Suprapubic skin (tissue), 4 donors: Measurements from ENCODE around the gene C17orf107. TPM values are rescaled to one million over a fixed set of nuclear protein-coding genes. Genes with fewer than 3 reads are reported as not detected.

Source experiments
- DNase-seq, 2 donors: peaks; one replicate each; pipeline ENCODE4 v3.0.0-alpha.2; 2019; ENCODE audit warnings: low spot score in 2 of 2
- H3K27ac ChIP-seq: fragments of 200-600 bp; sonication (generic); one replicate; pipeline ENCODE4 v1.5.1; 2019
- H3K27me3 ChIP-seq: fragments of 200-600 bp; sonication (generic); one replicate; pipeline ENCODE4 v1.5.1; 2019
- H3K36me3 ChIP-seq: fragments of 200-600 bp; sonication (generic); one replicate; pipeline ENCODE4 v1.5.1; 2019
- H3K4me1 ChIP-seq: fragments of 200-600 bp; sonication (generic); one replicate; pipeline ENCODE4 v1.5.1; 2019
- H3K4me3 ChIP-seq: fragments of 200-600 bp; sonication (generic); one replicate; pipeline ENCODE4 v1.5.1; 2019; ENCODE audit warnings: mild to moderate bottlenecking
- H3K9me3 ChIP-seq: fragments of 200-600 bp; sonication (generic); one replicate; pipeline ENCODE4 v1.5.1; 2019
- EP300 ChIP-seq: sonication (generic); formaldehyde crosslinking; IDR thresholded peaks from one replicate; pipeline ENCODE4 v1.6.1; 2017; ENCODE audit warnings: antibody characterized with exemption
- POLR2A ChIP-seq, 2 donors: fragments of 450-650 bp; IDR thresholded peaks; one replicate each; pipeline ENCODE4 v1.6.1; 2017; ENCODE audit warnings: antibody characterized with exemption in 2 of 2, mild to moderate bottlenecking in 2 of 2, moderate library complexity in 2 of 2
- POLR2AphosphoS5 ChIP-seq, 3 donors: sonication (generic); formaldehyde crosslinking; IDR thresholded peaks; one replicate each; pipeline ENCODE4 v1.6.1; 2017; ENCODE audit warnings: antibody characterized with exemption in 3 of 3
- WGBS: methylation state at CpG from one replicate; pipeline ENCODE4 v1.1.5; 2018; 5-methylcytosine and 5-hydroxymethylcytosine counted together
- total RNA-seq, 4 donors: library from RNA; depleted of rRNA; stranded (reverse); fragments of >200 nt; gene quantifications; one replicate each; pipeline ENCODE4 v1.1.0, GENCODE V29; 2016
- TF ChIP-seq, protein P1 (sequence below), 2 donors: fragments of 200-600 bp in 1 of 2; fragments of 450-650 bp in 1 of 2; sonication (generic) in 1 of 2; IDR thresholded peaks; one replicate each; pipeline ENCODE4 v1.5.1; 2016 to 2019; ENCODE audit warnings: antibody characterized with exemption in 2 of 2, mild to moderate bottlenecking in 1 of 2, moderate library complexity in 1 of 2

Gene C17orf107
- total RNA-seq, 4 donors from 2014 or later: 3.7 to 9.8 (median 7.5) TPM

DNA sequence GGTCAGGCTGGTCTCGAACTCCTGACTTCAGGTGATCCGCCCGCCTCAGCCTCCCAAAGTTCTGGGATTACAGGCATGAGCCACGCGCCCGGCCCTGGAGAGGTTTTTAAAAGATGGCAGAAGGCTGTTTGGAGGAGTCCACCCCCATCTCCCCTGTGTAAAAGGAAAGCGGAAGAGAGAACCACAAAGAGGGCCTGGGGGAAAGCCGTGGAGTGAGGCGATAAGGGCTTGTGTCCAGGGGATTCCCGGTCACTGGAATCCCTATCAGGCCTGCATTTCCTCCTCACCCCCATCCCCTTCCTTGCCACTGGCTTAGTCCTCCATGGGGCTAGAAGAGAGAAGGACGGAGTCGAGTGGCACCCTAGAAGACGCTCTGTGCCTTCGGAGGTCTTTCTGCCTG lies 32.6 kb downstream of the C17orf107 start, which contains the start of gene GP1BA:
Gene GP1BA, plus strand, starts transcription at position 315 of the 400 bp plus-strand sequence. CDS start 328 bp downstream, outside the sequence.
- H3K27me3 ChIP-seq: no peaks in the 10 kb centered on the region
- no peaks in the 10 kb centered on the region for H3K9me3 ChIP-seq
- WGBS: 82% methylated on average over 14 of the region's 14 CpGs
- H3K27ac ChIP-seq: no peak within 1 kb of the TSS
- peak in 1 of 2 donors; percentile 25 for DNase-seq
- TF ChIP-seq POLR2A (IDR thresholded peaks at IDR 0.05) (no peak), POLR2AphosphoS5 (IDR thresholded peaks at IDR 0.05) (no peak), EP300 (no peak)
- TF ChIP-seq, protein P1, sequence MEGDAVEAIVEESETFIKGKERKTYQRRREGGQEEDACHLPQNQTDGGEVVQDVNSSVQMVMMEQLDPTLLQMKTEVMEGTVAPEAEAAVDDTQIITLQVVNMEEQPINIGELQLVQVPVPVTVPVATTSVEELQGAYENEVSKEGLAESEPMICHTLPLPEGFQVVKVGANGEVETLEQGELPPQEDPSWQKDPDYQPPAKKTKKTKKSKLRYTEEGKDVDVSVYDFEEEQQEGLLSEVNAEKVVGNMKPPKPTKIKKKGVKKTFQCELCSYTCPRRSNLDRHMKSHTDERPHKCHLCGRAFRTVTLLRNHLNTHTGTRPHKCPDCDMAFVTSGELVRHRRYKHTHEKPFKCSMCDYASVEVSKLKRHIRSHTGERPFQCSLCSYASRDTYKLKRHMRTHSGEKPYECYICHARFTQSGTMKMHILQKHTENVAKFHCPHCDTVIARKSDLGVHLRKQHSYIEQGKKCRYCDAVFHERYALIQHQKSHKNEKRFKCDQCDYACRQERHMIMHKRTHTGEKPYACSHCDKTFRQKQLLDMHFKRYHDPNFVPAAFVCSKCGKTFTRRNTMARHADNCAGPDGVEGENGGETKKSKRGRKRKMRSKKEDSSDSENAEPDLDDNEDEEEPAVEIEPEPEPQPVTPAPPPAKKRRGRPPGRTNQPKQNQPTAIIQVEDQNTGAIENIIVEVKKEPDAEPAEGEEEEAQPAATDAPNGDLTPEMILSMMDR (IDR thresholded peaks at IDR 0.05): no peak
- H3K4me3 ChIP-seq: no peak within 1 kb of the TSS
- peaks cover 12% of the 10 kb centered on the region for H3K36me3 ChIP-seq
- H3K4me1 ChIP-seq: peaks cover 12% of the 10 kb centered on the region

- WGBS: 95% methylated on average over 12 of the region's 12 CpGs
- TF ChIP-seq EP300 (no peak), POLR2A (IDR thresholded peaks at IDR 0.05) (no peak), POLR2AphosphoS5 (IDR thresholded peaks at IDR 0.05) (no peak)
- TF ChIP-seq, protein P1 (IDR thresholded peaks at IDR 0.05): no peak
- Histone ChIP-seq H3K36me3 (peaks cover 20% of the 10 kb centered on the region), H3K9me3 (no peaks in the 10 kb centered on the region), H3K4me1 (peaks cover 12% of the 10 kb centered on the region), H3K4me3 (no peak overlapping the region), H3K27ac (no peak overlapping the region), H3K27me3 (no peaks in the 10 kb centered on the region)
- peak in 1 of 2 donors; percentile 49 for DNase-seq
These were observed 33.4 kb downstream of the C17orf107 start for GRCh38 chr17:4932756-4933155.

- H3K4me3 ChIP-seq: no peak overlapping the region
- peaks cover 17% of the 10 kb centered on the region for H3K4me1 ChIP-seq
- H3K9me3 ChIP-seq: no peaks in the 10 kb centered on the region
- TF ChIP-seq POLR2A (IDR thresholded peaks at IDR 0.05): no peak
- TF ChIP-seq POLR2AphosphoS5 (IDR thresholded peaks at IDR 0.05): no peak
- TF ChIP-seq, protein P1 (IDR thresholded peaks at IDR 0.05): no peak
- no peak for TF ChIP-seq EP300
- H3K27ac ChIP-seq: no peak overlapping the region
- no peaks in the 10 kb centered on the region for H3K27me3 ChIP-seq
- peaks cover 25% of the 10 kb centered on the region for H3K36me3 ChIP-seq
- WGBS: 73% methylated on average over 16 of the region's 16 CpGs
- DNase-seq: peak in 1 of 2 donors; percentile 55
These were observed 34.3 kb downstream of the C17orf107 start for GRCh38 chr17:4933646-4934045.

GRCh38 chr17:4934173-4934979 lies 35.0 kb downstream of the C17orf107 start:
- TF ChIP-seq, protein P1 (IDR thresholded peaks at IDR 0.05): no peak
- TF ChIP-seq POLR2A (IDR thresholded peaks at IDR 0.05) (no peak), POLR2AphosphoS5 (IDR thresholded peaks at IDR 0.05) (no peak), EP300 (no peak)
- WGBS: 36% methylated on average over 14 of the region's 14 CpGs
- peaks cover 25% of the 10 kb centered on the region for H3K4me1 ChIP-seq

DNA sequence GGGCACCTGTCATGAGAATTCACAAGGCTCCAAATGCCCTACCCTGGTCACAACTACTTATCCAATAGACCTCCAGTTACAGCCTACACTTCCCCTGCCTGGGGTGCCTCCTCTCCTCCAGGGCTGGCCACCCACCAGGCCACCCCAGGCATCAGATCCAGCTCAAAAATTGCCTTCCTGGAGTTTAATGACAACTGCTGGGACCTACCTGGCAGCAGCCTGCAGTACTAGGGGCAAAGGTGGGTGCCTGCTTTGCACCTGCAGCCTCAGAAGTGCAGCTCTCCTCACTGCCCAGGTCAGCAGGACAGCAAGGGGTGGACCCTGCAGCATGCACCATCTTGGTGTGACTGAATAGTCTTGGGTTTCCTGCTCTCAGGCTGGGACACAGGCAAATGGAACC lies 36.3 kb downstream of the C17orf107 start:
- no peak for TF ChIP-seq EP300
- no peak for TF ChIP-seq POLR2A (IDR thresholded peaks at IDR 0.05)
- TF ChIP-seq POLR2AphosphoS5 (IDR thresholded peaks at IDR 0.05): no peak
- TF ChIP-seq, protein P1 (IDR thresholded peaks at IDR 0.05): no peak
- peaks cover 25% of the 10 kb centered on the region for H3K36me3 ChIP-seq
- H3K4me3 ChIP-seq: no peak overlapping the region
- peaks cover 26% of the 10 kb centered on the region for H3K4me1 ChIP-seq
- H3K27me3 ChIP-seq: no peaks in the 10 kb centered on the region
- H3K27ac ChIP-seq: no peak overlapping the region
- no peak for DNase-seq
- no peaks in the 10 kb centered on the region for H3K9me3 ChIP-seq

More at GRCh38 chr17:4934173-4934979, 35.0 kb downstream of the C17orf107 start:
- no peak overlapping the region for H3K4me3 ChIP-seq
- H3K36me3 ChIP-seq: peaks cover 25% of the 10 kb centered on the region
- H3K27ac ChIP-seq: no peak overlapping the region
- peak in 1 of 2 donors; percentile 61 for DNase-seq
- H3K27me3 ChIP-seq: no peaks in the 10 kb centered on the region
- H3K9me3 ChIP-seq: no peaks in the 10 kb centered on the region
